ENCODE data around the gene GPR183.

GPR183 gene

GRCh38 chr13:99278843-99279242 is 28.4 kb downstream of the GPR183 start:
- Histone ChIP-seq H3K27me3 (ENCODE audit: insufficient read depth, low read length, poor library complexity, severe bottlenecking) (no peaks in the 10 kb centered on the region), H3K79me2 (ENCODE audit: insufficient read depth, low read length) (peaks cover 62% of the 10 kb centered on the region), H3K4me2 (ENCODE audit: low read depth, low read length, poor library complexity, severe bottlenecking) (peak overlapping the region; percentile 60), H3K4me3 (ENCODE audit: low read length, poor library complexity, severe bottlenecking) (peak overlapping the region; percentile 52), H2AFZ (ENCODE audit: low read length) (no peak overlapping the region), H3F3A (ENCODE audit: low read depth) (peaks cover 4% of the 10 kb centered on the region; the same call in 1 of the 2 replicates), H3K9me3 (ENCODE audit: insufficient read depth, low read depth, low read length) (no peaks in the 10 kb centered on the region), H3K4me1 (ENCODE audit: insufficient read depth, low read length, poor library complexity, severe bottlenecking) (peaks cover 84% of the 10 kb centered on the region), H3K9me2 (replicated peaks; ENCODE audit: low read depth, low read length) (no peaks in the 10 kb centered on the region), H4K20me1 (ENCODE audit: insufficient read depth, low read length, poor library complexity, severe bottlenecking) (peaks cover 5% of the 10 kb centered on the region), H3K9ac (ENCODE audit: low read depth, low read length, poor library complexity, severe bottlenecking) (peak overlapping the region; percentile 60), H3K36me3 (ENCODE audit: insufficient read depth, low read length) (peaks cover 23% of the 10 kb centered on the region; the same call in 1 of the 2 replicates)
- TF ChIP-seq, protein P1, sequence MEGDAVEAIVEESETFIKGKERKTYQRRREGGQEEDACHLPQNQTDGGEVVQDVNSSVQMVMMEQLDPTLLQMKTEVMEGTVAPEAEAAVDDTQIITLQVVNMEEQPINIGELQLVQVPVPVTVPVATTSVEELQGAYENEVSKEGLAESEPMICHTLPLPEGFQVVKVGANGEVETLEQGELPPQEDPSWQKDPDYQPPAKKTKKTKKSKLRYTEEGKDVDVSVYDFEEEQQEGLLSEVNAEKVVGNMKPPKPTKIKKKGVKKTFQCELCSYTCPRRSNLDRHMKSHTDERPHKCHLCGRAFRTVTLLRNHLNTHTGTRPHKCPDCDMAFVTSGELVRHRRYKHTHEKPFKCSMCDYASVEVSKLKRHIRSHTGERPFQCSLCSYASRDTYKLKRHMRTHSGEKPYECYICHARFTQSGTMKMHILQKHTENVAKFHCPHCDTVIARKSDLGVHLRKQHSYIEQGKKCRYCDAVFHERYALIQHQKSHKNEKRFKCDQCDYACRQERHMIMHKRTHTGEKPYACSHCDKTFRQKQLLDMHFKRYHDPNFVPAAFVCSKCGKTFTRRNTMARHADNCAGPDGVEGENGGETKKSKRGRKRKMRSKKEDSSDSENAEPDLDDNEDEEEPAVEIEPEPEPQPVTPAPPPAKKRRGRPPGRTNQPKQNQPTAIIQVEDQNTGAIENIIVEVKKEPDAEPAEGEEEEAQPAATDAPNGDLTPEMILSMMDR (conservative IDR thresholded peaks at IDR 0.05; ENCODE audit: low read length), result no peak
- TF ChIP-seq EZH2phosphoT487 (IDR thresholded peaks at IDR 0.05; ENCODE audit: borderline replicate concordance), result no peak

DNA sequence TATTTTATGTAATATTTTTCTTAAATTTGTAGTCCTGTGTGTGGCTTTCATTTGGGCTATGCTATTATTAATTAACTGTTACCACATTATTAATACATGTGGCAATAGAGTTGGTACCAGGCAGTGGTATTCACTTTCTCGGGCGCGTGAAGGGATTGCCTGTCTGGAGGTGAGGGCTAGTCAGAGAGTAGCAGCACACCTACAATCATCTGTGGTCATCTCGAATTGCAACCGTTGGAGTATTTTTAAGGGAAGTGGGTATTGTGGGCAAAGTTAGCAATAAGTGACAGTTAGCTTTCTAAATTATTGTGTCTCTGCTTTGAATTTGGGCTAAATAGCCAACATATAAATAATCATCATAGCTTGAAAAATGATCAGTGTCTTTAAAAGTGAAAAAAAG is 29.0 kb downstream of the GPR183 start:
- peaks cover 5% of the 10 kb centered on the region for H4K20me1 ChIP-seq (ENCODE audit: insufficient read depth, low read length, poor library complexity, severe bottlenecking)
- peaks cover 62% of the 10 kb centered on the region for H3K79me2 ChIP-seq (ENCODE audit: insufficient read depth, low read length)
- no peaks in the 10 kb centered on the region for H3K9me3 ChIP-seq (ENCODE audit: insufficient read depth, low read depth, low read length)
- H3F3A ChIP-seq (ENCODE audit: low read depth), result peaks cover 4% of the 10 kb centered on the region; the same call in 1 of the 2 replicates
- H3K4me3 ChIP-seq (ENCODE audit: low read length, poor library complexity, severe bottlenecking), result peak overlapping the region; percentile 52
- no peaks in the 10 kb centered on the region for H3K9me2 ChIP-seq (replicated peaks; ENCODE audit: low read depth, low read length)
- H3K4me2 ChIP-seq (ENCODE audit: low read depth, low read length, poor library complexity, severe bottlenecking), result peak overlapping the region; percentile 60
- peaks cover 84% of the 10 kb centered on the region for H3K4me1 ChIP-seq (ENCODE audit: insufficient read depth, low read length, poor library complexity, severe bottlenecking)
- H3K36me3 ChIP-seq (ENCODE audit: insufficient read depth, low read length), result peaks cover 23% of the 10 kb centered on the region; the same call in 1 of the 2 replicates
- no peak overlapping the region for H2AFZ ChIP-seq (ENCODE audit: low read length)
- H3K27me3 ChIP-seq (ENCODE audit: insufficient read depth, low read length, poor library complexity, severe bottlenecking), result no peaks in the 10 kb centered on the region
- no peak for TF ChIP-seq EZH2phosphoT487 (IDR thresholded peaks at IDR 0.05; ENCODE audit: borderline replicate concordance)
- TF ChIP-seq, protein P1 (conservative IDR thresholded peaks at IDR 0.05; ENCODE audit: low read length), result no peak
- peak overlapping the region; percentile 60 for H3K9ac ChIP-seq (ENCODE audit: low read depth, low read length, poor library complexity, severe bottlenecking)

- H3K4me3 ChIP-seq (ENCODE audit: low read length, poor library complexity, severe bottlenecking), result peak overlapping the region; percentile 52
- H4K20me1 ChIP-seq (ENCODE audit: insufficient read depth, low read length, poor library complexity, severe bottlenecking), result peaks cover 5% of the 10 kb centered on the region
- TF ChIP-seq, protein P1 (conservative IDR thresholded peaks at IDR 0.05; ENCODE audit: low read length), result no peak
- TF ChIP-seq EZH2phosphoT487 (IDR thresholded peaks at IDR 0.05; ENCODE audit: borderline replicate concordance), result no peak
- H3K9ac ChIP-seq (ENCODE audit: low read depth, low read length, poor library complexity, severe bottlenecking), result peak overlapping the region; percentile 60
- peaks cover 2% of the 10 kb centered on the region; the same call in 1 of the 2 replicates for H3F3A ChIP-seq (ENCODE audit: low read depth)
- peaks cover 25% of the 10 kb centered on the region; the same call in 1 of the 2 replicates for H3K36me3 ChIP-seq (ENCODE audit: insufficient read depth, low read length)
- peak overlapping the region; percentile 60 for H3K4me2 ChIP-seq (ENCODE audit: low read depth, low read length, poor library complexity, severe bottlenecking)
- peaks cover 78% of the 10 kb centered on the region for H3K4me1 ChIP-seq (ENCODE audit: insufficient read depth, low read length, poor library complexity, severe bottlenecking)
- H2AFZ ChIP-seq (ENCODE audit: low read length), result no peak overlapping the region
- no peaks in the 10 kb centered on the region for H3K9me2 ChIP-seq (replicated peaks; ENCODE audit: low read depth, low read length)
- H3K9me3 ChIP-seq (ENCODE audit: insufficient read depth, low read depth, low read length), result no peaks in the 10 kb centered on the region
- H3K27me3 ChIP-seq (ENCODE audit: insufficient read depth, low read length, poor library complexity, severe bottlenecking), result no peaks in the 10 kb centered on the region
- peaks cover 61% of the 10 kb centered on the region for H3K79me2 ChIP-seq (ENCODE audit: insufficient read depth, low read length)
Observed at GRCh38 chr13:99277629-99278028, 29.6 kb downstream of the GPR183 start.

Measured in Loucy (cell line).